ENCODE data around the gene SLC25A26. TPM values are rescaled to one million over a fixed set of nuclear protein-coding genes. Genes with fewer than 3 reads are reported as not detected.

SLC25A26 gene
- total and polyA plus RNA-seq, 7 donors: 17.8 to 42.8 (median 22.4) TPM

GRCh38 chr3:66397745-66398144 is 176.9 kb downstream of the SLC25A26 start:
- Histone ChIP-seq H3K9me3 (no peaks in the 10 kb centered on the region), H3K27ac (peak overlapping the region in 3 of 4 donors; percentile 82 to 95 (median 89)), H3K36me3 (peaks cover 17 to 74% (median 38%) of the 10 kb centered on the region in 4 donors), H3K4me1 (peaks cover 0 to 98% (median 92%) of the 10 kb centered on the region in 4 donors), H3K27me3 (no peaks in the 10 kb centered on the region), H3K4me3 (no peak overlapping the region)
- TF ChIP-seq POLR2AphosphoS5 (IDR thresholded peaks at IDR 0.05) (peak; percentile 49 to 77 (median 56)), CTCF (IDR thresholded peaks at IDR 0.05) (no peak), POLR2A (IDR thresholded peaks at IDR 0.05) (no peak), EP300 (IDR thresholded peaks at IDR 0.05) (peak in 3 of 4 donors; percentile 64 to 82 (median 69))
- peak; percentile 93 for DNase-seq
- 32 to 67% methylated on average over 2 of the region's 2 CpGs for WGBS, 2 donors
- intact Hi-C loops (cut with DNase I): no loop called here

GRCh38 chr3:66398228-66399025 is 177.6 kb downstream of the SLC25A26 start:
- intact Hi-C loops (cut with DNase I): no loop called here

DNA sequence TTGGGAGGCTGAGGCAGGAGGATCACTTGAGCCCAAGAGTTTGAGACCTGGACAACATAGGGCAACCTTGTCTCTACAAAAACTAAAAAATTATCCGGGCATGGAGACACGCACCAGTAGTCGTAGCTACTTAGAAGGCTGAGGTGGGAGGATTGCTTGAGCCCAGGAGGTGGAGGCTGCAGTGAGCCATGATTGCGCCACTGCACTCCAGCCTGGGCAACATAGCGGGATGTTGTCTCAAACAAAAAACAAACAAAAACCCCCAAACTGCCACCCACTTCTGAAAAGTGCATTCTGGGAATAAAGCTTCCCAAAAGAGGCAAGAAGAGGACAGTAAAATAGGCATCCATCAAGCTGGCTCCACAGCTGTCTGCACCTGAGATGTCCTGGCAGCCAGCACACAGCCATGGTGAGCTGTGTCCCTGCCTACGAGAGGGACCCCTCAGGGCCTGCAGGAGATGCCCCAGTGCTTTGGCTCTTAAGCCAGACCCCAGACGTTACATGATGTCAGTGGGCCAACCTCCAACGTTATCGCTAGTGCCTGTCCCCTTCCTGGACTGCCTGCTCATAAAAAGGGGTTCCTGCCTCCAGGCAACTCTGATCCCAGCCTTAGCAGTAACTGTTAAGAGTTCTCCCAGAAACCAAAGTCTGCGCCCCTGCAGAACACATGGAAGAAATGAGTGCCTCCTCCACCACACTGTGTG is 178.9 kb downstream of the SLC25A26 start:
- peak; percentile 52 for DNase-seq

More at GRCh38 chr3:66398228-66399025, 177.6 kb downstream of the SLC25A26 start:
- H3K9me3 ChIP-seq: no peaks in the 10 kb centered on the region
- H3K4me1 ChIP-seq: peaks cover 0 to 98% (median 92%) of the 10 kb centered on the region in 4 donors
- no peaks in the 10 kb centered on the region for H3K27me3 ChIP-seq
- DNase-seq: peak; percentile 58
- no peak overlapping the region for H3K4me3 ChIP-seq
- H3K36me3 ChIP-seq: peaks cover 17 to 71% (median 38%) of the 10 kb centered on the region in 4 donors
- WGBS, 2 donors: 81 to 88% methylated on average over 9 of the region's 9 CpGs
- TF ChIP-seq EP300 (IDR thresholded peaks at IDR 0.05) (no peak), CTCF (IDR thresholded peaks at IDR 0.05) (no peak), POLR2A (IDR thresholded peaks at IDR 0.05) (no peak), POLR2AphosphoS5 (IDR thresholded peaks at IDR 0.05) (no peak)
- peak overlapping the region; percentile 4 to 95 (median 86) for H3K27ac ChIP-seq

More for the DNA sequence above, 178.9 kb downstream of the SLC25A26 start:
- H3K36me3 ChIP-seq: peaks cover 17 to 68% (median 39%) of the 10 kb centered on the region in 4 donors
- H3K27ac ChIP-seq: peak overlapping the region in 3 of 4 donors; percentile 82 to 95 (median 89)
- intact Hi-C loops (cut with DNase I): loop anchor here (10.0 kb wide), 1 partner anchor 155 kb away; no protein-coding TSS in a partner anchor
- H3K4me3 ChIP-seq: no peak overlapping the region
- no peaks in the 10 kb centered on the region for H3K9me3 ChIP-seq
- peaks cover 0 to 97% (median 92%) of the 10 kb centered on the region in 4 donors for H3K4me1 ChIP-seq
- TF ChIP-seq POLR2AphosphoS5 (IDR thresholded peaks at IDR 0.05) (no peak), CTCF (IDR thresholded peaks at IDR 0.05) (no peak), POLR2A (IDR thresholded peaks at IDR 0.05) (no peak), EP300 (IDR thresholded peaks at IDR 0.05) (no peak)
- 92% methylated on average over 10 of the region's 10 CpGs for WGBS, 2 donors
- H3K27me3 ChIP-seq: no peaks in the 10 kb centered on the region

Data from sigmoid colon (tissue), 7 donors.